Ovary (tissue), 3 donors: ENCODE measurements around the gene TSPAN31.

ENCODE experiments used
- CTCF ChIP-seq, 3 donors: fragments of 450-650 bp in 2 of 3; fragments of 200-600 bp in 1 of 3; IDR thresholded peaks; one replicate each; pipeline versions ENCODE4 v1.5.1 to v1.8.0; 2016 to 2022; ENCODE audit warnings: antibody characterized with exemption in 3 of 3, mild to moderate bottlenecking in 1 of 3
- POLR2A ChIP-seq: fragments of 450-650 bp; IDR thresholded peaks from one replicate; pipeline ENCODE4 v1.6.1; 2017; ENCODE audit warnings: antibody characterized with exemption, mild to moderate bottlenecking, moderate library complexity
- donor health status: DM: no; HTN: no; CAD: no.

DNA sequence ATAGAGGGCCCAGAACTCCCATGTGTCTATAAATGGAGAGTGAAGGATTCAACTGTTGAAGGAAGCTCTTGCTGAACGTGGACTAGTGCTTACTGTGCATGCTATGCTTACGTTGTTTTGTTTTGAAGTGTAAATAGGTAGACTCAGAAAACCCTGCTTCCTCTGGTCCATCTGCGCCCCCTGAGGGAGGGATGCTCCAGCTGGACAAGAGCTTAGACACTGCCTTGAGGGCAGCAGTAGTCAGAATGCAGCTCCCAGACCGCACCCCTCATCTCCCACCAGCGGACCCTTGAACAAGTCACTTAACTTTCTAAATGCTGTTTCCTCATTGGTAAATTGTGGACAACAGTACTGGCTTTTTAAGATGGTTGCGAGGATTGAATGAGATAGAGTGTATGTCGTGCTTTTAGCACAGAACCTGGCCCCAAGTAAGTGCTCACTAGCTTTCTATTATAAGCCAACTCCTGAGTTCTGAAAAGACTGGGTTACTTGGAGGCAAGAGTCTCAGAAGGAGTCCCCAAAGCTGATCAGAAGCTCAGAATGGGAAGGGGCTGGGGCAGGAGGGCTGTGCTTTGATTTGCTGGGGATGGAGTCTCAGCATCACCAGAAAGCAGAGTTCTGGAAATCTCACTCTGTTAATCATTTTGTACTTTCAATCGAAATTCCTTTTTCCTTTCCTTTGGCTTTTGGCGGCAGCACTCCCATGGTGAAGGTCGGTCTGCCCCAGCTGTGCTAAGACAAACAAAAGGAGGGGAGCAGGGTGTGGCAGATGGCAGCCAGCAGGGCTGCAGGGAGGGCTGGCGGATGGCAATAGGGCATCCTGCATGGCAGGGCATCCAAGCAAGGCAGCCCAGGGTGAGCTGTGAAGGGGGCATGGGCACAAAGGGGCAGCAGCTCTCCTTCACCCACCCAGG is 21.9 kb upstream of the TSPAN31 start:
- TF ChIP-seq POLR2A (no peak), CTCF (IDR thresholded peaks at IDR 0.05) (no peak)
